ENCODE results near the gene AATF. TPM values are rescaled to one million over a fixed set of nuclear protein-coding genes. Genes with fewer than 3 reads are reported as not detected.

AATF gene
- total and polyA plus RNA-seq, 2 of the 8 experiments (the other 6 are each of a cell fraction or from before 2014, with no cell fraction given): 20.1 to 62.8 TPM

DNA sequence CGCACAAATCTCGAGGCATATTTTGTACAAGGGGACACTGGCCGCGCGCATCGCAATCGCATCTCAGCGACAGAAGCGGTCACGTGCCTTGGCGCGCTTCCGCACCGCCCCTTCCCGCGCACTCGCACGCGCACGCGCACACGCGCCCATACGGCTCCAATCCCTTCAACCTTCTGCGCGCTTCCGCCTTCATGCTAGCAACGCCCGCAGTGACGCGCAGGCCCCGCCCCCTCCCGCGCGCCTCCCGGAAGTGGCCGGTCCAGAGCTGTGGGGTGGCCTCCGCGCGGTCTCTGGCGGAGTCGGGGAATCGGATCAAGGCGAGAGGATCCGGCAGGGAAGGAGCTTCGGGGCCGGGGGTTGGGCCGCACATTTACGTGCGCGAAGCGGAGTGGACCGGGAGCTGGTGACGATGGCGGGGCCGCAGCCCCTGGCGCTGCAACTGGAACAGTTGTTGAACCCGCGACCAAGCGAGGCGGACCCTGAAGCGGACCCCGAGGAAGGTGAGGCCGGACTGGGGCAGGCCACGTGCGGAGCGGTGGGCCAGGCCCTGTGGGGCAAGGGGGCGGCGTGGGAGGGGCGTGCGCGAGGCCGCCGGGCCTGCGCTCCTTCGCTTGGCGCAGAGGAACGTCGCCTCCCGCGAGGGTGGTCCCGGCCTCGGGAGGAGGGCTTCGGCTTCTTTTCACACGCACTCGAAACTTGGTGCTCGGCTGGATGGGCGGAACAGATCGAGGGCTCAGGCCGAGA lies at the start of gene AATF (continued):
- TF ChIP-seq SP2 (IDR thresholded peaks at IDR 0.05; ENCODE audit: low read length): no peak
- TF ChIP-seq POLR2A (IDR thresholded peaks at IDR 0.05; ENCODE audit: control extremely low read depth in 1 of 2, low read depth in 2 of 2, low read length in 2 of 2): peak in 1 of 2 experiments; percentile 64; a peak in 1 of 3 replicates
- TF ChIP-seq RFX5 (IDR thresholded peaks at IDR 0.05; ENCODE audit: borderline replicate concordance, low read depth, low read length): no peak
- no peak for TF ChIP-seq MAFK (IDR thresholded peaks at IDR 0.05; ENCODE audit: low read depth, low read length)
- no peak for TF ChIP-seq SIRT6 (IDR thresholded peaks at IDR 0.05; ENCODE audit: low read length)
- TF ChIP-seq SP1 (IDR thresholded peaks at IDR 0.05; ENCODE audit: low read depth, low read length): no peak
- TF ChIP-seq CHD2 (IDR thresholded peaks at IDR 0.05; ENCODE audit: low read length): peak; percentile 2; the same call in 1 of the 2 replicates
- TF ChIP-seq RXRA (IDR thresholded peaks at IDR 0.05; ENCODE audit: insufficient read depth, low read depth, low read length): no peak
- no peak for TF ChIP-seq SRF (IDR thresholded peaks at IDR 0.05; ENCODE audit: low read depth, low read length)
- TF ChIP-seq, protein P1, sequence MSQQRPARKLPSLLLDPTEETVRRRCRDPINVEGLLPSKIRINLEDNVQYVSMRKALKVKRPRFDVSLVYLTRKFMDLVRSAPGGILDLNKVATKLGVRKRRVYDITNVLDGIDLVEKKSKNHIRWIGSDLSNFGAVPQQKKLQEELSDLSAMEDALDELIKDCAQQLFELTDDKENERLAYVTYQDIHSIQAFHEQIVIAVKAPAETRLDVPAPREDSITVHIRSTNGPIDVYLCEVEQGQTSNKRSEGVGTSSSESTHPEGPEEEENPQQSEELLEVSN (IDR thresholded peaks at IDR 0.05): peak; percentile 100
- peak; percentile 69 for TF ChIP-seq NRF1 (IDR thresholded peaks at IDR 0.05; ENCODE audit: low read depth, low read length)
- TF ChIP-seq EP300 (IDR thresholded peaks at IDR 0.05; ENCODE audit: borderline replicate concordance in 1 of 2, low read depth in 2 of 2, low read length in 2 of 2): no peak
- TF ChIP-seq EZH2 (IDR thresholded peaks at IDR 0.05; ENCODE audit: low read depth, low read length, severe bottlenecking): no peak
- TF ChIP-seq, protein P2, sequence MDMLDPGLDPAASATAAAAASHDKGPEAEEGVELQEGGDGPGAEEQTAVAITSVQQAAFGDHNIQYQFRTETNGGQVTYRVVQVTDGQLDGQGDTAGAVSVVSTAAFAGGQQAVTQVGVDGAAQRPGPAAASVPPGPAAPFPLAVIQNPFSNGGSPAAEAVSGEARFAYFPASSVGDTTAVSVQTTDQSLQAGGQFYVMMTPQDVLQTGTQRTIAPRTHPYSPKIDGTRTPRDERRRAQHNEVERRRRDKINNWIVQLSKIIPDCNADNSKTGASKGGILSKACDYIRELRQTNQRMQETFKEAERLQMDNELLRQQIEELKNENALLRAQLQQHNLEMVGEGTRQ (IDR thresholded peaks at IDR 0.05; ENCODE audit: low read length): peak; percentile 92
- no peak for TF ChIP-seq FOSL1 (IDR thresholded peaks at IDR 0.05; ENCODE audit: insufficient read depth, low read depth, low read length)
- no peak for TF ChIP-seq HDAC6 (IDR thresholded peaks at IDR 0.05; ENCODE audit: low read depth, low read length)
- no peak for TF ChIP-seq BCL11A (IDR thresholded peaks at IDR 0.05; ENCODE audit: low read depth in 2 of 2, low read length in 2 of 2)
- peak; percentile 6 for TF ChIP-seq NANOG (IDR thresholded peaks at IDR 0.05; ENCODE audit: insufficient read depth, low read depth, low read length, poor library complexity, severe bottlenecking)
- TF ChIP-seq CBX8 (IDR thresholded peaks at IDR 0.05; ENCODE audit: borderline replicate concordance, low read depth, low read length): no peak
- TF ChIP-seq BACH1 (IDR thresholded peaks at IDR 0.05; ENCODE audit: low read length): peak; percentile 30; the same call in 1 of the 2 replicates
- no peak for TF ChIP-seq CBX5 (IDR thresholded peaks at IDR 0.05; ENCODE audit: low read depth, low read length)
- TF ChIP-seq ZNF274 (IDR thresholded peaks at IDR 0.05; ENCODE audit: borderline replicate concordance, extremely low read depth, low read length): no peak
- peak; percentile 89 for TF ChIP-seq CREB1 (IDR thresholded peaks at IDR 0.05)
- no peak for TF ChIP-seq KDM5A (IDR thresholded peaks at IDR 0.05; ENCODE audit: low read length)

Data from H1 (cell line).